ENCODE data around the gene NIPA2.

Gene NIPA2

GRCh38 chr15:22870865-22871264 lies 32.4 kb downstream of the NIPA2 start:
- TF ChIP-seq SUZ12 (IDR thresholded peaks at IDR 0.05; ENCODE audit: extremely low read depth, insufficient read depth, insufficient read length) (no peak), ZNF274 (IDR thresholded peaks at IDR 0.05; ENCODE audit: low read depth, low read length) (no peak), YY1 (IDR thresholded peaks at IDR 0.05; ENCODE audit: insufficient read depth, insufficient read length) (no peak)
- peaks cover 4% of the 10 kb centered on the region for H3K4me1 ChIP-seq (ENCODE audit: insufficient read depth, insufficient read length)

DNA sequence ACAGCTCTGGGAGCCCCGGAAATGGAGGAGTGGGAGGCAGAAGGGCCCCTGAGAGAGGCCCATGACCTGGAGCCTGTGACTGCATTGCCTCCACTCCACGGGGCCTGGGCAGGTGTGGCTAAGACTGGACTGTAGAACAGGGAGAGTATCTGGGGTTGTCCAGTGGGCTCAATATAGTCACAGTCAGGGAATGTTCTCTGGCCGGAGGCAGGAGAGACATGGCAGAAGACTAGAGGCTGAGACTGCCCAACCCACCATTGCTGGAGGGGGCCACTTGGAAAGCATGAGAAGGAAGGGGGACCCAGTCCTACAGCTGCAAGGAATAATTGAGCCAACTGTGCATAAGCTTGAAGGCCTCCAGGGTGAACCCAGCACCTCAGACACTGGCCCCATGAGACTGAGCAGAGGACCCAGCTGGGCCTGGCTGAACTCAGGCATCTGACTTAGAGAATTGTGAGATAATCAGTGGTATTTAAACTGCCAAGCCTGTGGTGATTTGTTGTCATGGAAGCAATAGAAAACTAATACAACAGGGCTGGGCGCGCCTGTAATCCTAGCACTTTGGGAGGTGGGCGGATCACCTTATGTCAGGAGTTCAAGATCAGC lies 33.1 kb downstream of the NIPA2 start:
- Histone ChIP-seq H3K9ac (ENCODE audit: insufficient read length, low read depth) (no peak overlapping the region), H3K9me3 (ENCODE audit: insufficient read depth, low read length) (no peaks in the 10 kb centered on the region), H3K27me3 (ENCODE audit: insufficient read depth, insufficient read length) (no peaks in the 10 kb centered on the region), H3K4me3 (ENCODE audit: insufficient read length, low read depth) (no peak overlapping the region), H3K4me1 (ENCODE audit: insufficient read depth, insufficient read length) (peaks cover 4% of the 10 kb centered on the region), H3K36me3 (ENCODE audit: insufficient read depth, insufficient read length, low read length) (peaks cover 66% of the 10 kb centered on the region)
- DNase-seq (ENCODE audit: low read depth, low spot score), result no peak
- no peak for TF ChIP-seq SUZ12 (IDR thresholded peaks at IDR 0.05; ENCODE audit: extremely low read depth, insufficient read depth, insufficient read length)
- no peak for TF ChIP-seq YY1 (IDR thresholded peaks at IDR 0.05; ENCODE audit: insufficient read depth, insufficient read length)
- TF ChIP-seq ZNF274 (IDR thresholded peaks at IDR 0.05; ENCODE audit: low read depth, low read length), result no peak

More at GRCh38 chr15:22870865-22871264, 32.4 kb downstream of the NIPA2 start:
- H3K4me3 ChIP-seq (ENCODE audit: insufficient read length, low read depth), result no peak overlapping the region
- no peaks in the 10 kb centered on the region for H3K9me3 ChIP-seq (ENCODE audit: insufficient read depth, low read length)
- H3K36me3 ChIP-seq (ENCODE audit: insufficient read depth, insufficient read length, low read length), result peaks cover 70% of the 10 kb centered on the region
- no peak overlapping the region for H3K9ac ChIP-seq (ENCODE audit: insufficient read length, low read depth)
- no peak for DNase-seq (ENCODE audit: low read depth, low spot score)
- no peaks in the 10 kb centered on the region for H3K27me3 ChIP-seq (ENCODE audit: insufficient read depth, insufficient read length)

- Histone ChIP-seq H3K36me3 (ENCODE audit: insufficient read depth, insufficient read length, low read length) (peaks cover 69% of the 10 kb centered on the region), H3K9ac (ENCODE audit: insufficient read length, low read depth) (no peak overlapping the region), H3K27me3 (ENCODE audit: insufficient read depth, insufficient read length) (no peaks in the 10 kb centered on the region), H3K4me3 (ENCODE audit: insufficient read length, low read depth) (no peak overlapping the region), H3K4me1 (ENCODE audit: insufficient read depth, insufficient read length) (peaks cover 4% of the 10 kb centered on the region), H3K9me3 (ENCODE audit: insufficient read depth, low read length) (no peaks in the 10 kb centered on the region; the same call in 1 of the 2 replicates)
- no peak for TF ChIP-seq YY1 (IDR thresholded peaks at IDR 0.05; ENCODE audit: insufficient read depth, insufficient read length)
- no peak for TF ChIP-seq SUZ12 (IDR thresholded peaks at IDR 0.05; ENCODE audit: extremely low read depth, insufficient read depth, insufficient read length)
- TF ChIP-seq ZNF274 (IDR thresholded peaks at IDR 0.05; ENCODE audit: low read depth, low read length), result no peak
- peak; percentile 8 for DNase-seq (ENCODE audit: low read depth, low spot score)
Observed at GRCh38 chr15:22872936-22873701, 34.7 kb downstream of the NIPA2 start.

DNA sequence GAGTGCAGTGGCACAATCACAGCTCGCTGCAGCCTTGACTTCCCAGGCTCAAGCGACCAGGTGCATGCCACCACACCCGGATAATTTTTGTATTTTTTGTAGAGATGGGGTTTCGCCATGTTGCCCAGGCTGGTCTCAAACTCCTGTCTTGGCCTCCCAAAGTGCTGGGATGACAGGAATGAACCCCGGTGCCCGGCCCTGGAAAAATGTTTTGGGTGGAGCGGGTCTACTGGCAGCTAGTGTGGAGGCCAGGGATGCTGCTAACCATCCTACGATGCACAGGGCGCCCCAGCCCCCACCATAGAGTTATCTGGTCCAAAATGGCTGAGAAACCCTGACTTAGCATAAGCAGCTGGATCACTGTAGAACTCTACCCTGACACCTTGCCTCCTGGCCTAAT lies 35.4 kb downstream of the NIPA2 start:
- no peak for DNase-seq (ENCODE audit: low read depth, low spot score)
- Histone ChIP-seq H3K4me3 (ENCODE audit: insufficient read length, low read depth) (no peak overlapping the region), H3K9me3 (ENCODE audit: insufficient read depth, low read length) (no peaks in the 10 kb centered on the region; the same call in 1 of the 2 replicates), H3K36me3 (ENCODE audit: insufficient read depth, insufficient read length, low read length) (peaks cover 63% of the 10 kb centered on the region), H3K27me3 (ENCODE audit: insufficient read depth, insufficient read length) (no peaks in the 10 kb centered on the region), H3K9ac (ENCODE audit: insufficient read length, low read depth) (no peak overlapping the region), H3K4me1 (ENCODE audit: insufficient read depth, insufficient read length) (peaks cover 4% of the 10 kb centered on the region)
- TF ChIP-seq YY1 (IDR thresholded peaks at IDR 0.05; ENCODE audit: insufficient read depth, insufficient read length) (no peak), ZNF274 (IDR thresholded peaks at IDR 0.05; ENCODE audit: low read depth, low read length) (no peak)

- Histone ChIP-seq H3K36me3 (ENCODE audit: insufficient read depth, insufficient read length, low read length) (peaks cover 62% of the 10 kb centered on the region), H3K9me3 (ENCODE audit: insufficient read depth, low read length) (no peaks in the 10 kb centered on the region; the same call in 1 of the 2 replicates), H3K27me3 (ENCODE audit: insufficient read depth, insufficient read length) (no peaks in the 10 kb centered on the region), H3K9ac (ENCODE audit: insufficient read length, low read depth) (no peak overlapping the region), H3K4me1 (ENCODE audit: insufficient read depth, insufficient read length) (peaks cover 4% of the 10 kb centered on the region), H3K4me3 (ENCODE audit: insufficient read length, low read depth) (no peak overlapping the region)
- DNase-seq (ENCODE audit: low read depth, low spot score), result no peak
- TF ChIP-seq SUZ12 (IDR thresholded peaks at IDR 0.05; ENCODE audit: extremely low read depth, insufficient read depth, insufficient read length), result no peak
- no peak for TF ChIP-seq YY1 (IDR thresholded peaks at IDR 0.05; ENCODE audit: insufficient read depth, insufficient read length)
- TF ChIP-seq ZNF274 (IDR thresholded peaks at IDR 0.05; ENCODE audit: low read depth, low read length), result no peak
Observed at GRCh38 chr15:22874256-22874655, 35.8 kb downstream of the NIPA2 start.

GRCh38 chr15:22874966-22875365 lies 36.5 kb downstream of the NIPA2 start:
- Histone ChIP-seq H3K4me1 (ENCODE audit: insufficient read depth, insufficient read length) (peaks cover 4% of the 10 kb centered on the region), H3K9me3 (ENCODE audit: insufficient read depth, low read length) (no peaks in the 10 kb centered on the region; the same call in 1 of the 2 replicates), H3K9ac (ENCODE audit: insufficient read length, low read depth) (no peak overlapping the region), H3K27me3 (ENCODE audit: insufficient read depth, insufficient read length) (no peaks in the 10 kb centered on the region), H3K4me3 (ENCODE audit: insufficient read length, low read depth) (no peak overlapping the region), H3K36me3 (ENCODE audit: insufficient read depth, insufficient read length, low read length) (peaks cover 57% of the 10 kb centered on the region)
- DNase-seq (ENCODE audit: low read depth, low spot score), result no peak
- TF ChIP-seq SUZ12 (IDR thresholded peaks at IDR 0.05; ENCODE audit: extremely low read depth, insufficient read depth, insufficient read length) (no peak), YY1 (IDR thresholded peaks at IDR 0.05; ENCODE audit: insufficient read depth, insufficient read length) (no peak), ZNF274 (IDR thresholded peaks at IDR 0.05; ENCODE audit: low read depth, low read length) (no peak)

DNA sequence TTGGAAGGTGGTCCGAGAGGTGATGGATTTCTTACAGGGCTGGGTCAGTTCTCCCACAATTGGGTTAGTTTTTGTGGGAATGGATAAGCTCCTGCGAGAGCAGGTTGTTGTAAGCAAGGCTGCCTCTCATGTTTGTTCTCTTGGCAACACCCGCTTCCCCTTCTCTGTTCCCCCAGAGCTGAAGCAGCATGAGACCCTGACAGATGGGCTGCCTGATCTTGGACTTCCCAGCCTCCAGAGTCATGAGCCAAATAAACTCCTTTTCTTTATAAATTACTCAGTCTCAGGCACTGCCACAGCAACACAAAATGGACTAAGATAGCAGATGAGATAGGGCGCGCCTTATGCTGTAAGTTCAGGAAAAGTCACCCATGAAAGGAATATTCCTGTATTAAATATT lies 38.7 kb downstream of the NIPA2 start:
- H3K4me3 ChIP-seq (ENCODE audit: insufficient read length, low read depth), result no peak overlapping the region
- TF ChIP-seq YY1 (IDR thresholded peaks at IDR 0.05; ENCODE audit: insufficient read depth, insufficient read length), result no peak
- TF ChIP-seq SUZ12 (IDR thresholded peaks at IDR 0.05; ENCODE audit: extremely low read depth, insufficient read depth, insufficient read length), result no peak
- no peak for TF ChIP-seq ZNF274 (IDR thresholded peaks at IDR 0.05; ENCODE audit: low read depth, low read length)
- no peak for DNase-seq (ENCODE audit: low read depth, low spot score)
- peaks cover 62% of the 10 kb centered on the region for H3K36me3 ChIP-seq (ENCODE audit: insufficient read depth, insufficient read length, low read length)
- no peak overlapping the region for H3K9ac ChIP-seq (ENCODE audit: insufficient read length, low read depth)
- peaks cover 4% of the 10 kb centered on the region for H3K4me1 ChIP-seq (ENCODE audit: insufficient read depth, insufficient read length)
- H3K9me3 ChIP-seq (ENCODE audit: insufficient read depth, low read length), result no peaks in the 10 kb centered on the region; the same call in 1 of the 2 replicates
- no peaks in the 10 kb centered on the region for H3K27me3 ChIP-seq (ENCODE audit: insufficient read depth, insufficient read length)

Data from NT2/D1 (cell line).